GM19372 (cell line): ENCODE results near the gene PLCL2.
A peak's percentile ranks its signal among the peaks of the same experiment; 100 is the strongest.

Experiments used
- ATAC-seq: cut with Tn5 transposase; IDR thresholded peaks from one replicate; pipeline ENCODE4 v1.9.1; 2021; ENCODE audit warnings: mild to moderate bottlenecking, low read depth, moderate library complexity; ENCODE audit not compliant: unreplicated experiment

The PLCL2 gene

DNA sequence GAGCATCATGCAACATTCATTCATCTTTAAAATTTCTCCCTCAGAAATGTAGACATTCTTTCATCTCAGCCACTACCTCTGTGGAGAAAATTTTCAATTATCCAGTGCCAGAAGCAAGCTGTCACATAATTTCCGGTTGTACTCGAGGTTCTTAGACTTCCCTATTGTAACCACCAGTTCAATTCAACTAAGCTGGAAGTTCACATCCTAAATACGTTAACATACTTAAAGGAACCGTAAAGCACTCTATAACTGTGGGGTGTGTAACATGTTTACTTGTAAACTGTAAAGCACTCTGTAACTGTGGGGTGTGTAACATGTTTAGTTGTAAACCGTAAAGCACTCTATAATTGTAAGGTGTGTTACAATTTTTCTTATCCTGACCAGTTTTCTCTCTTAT, 150.3 kb downstream of the PLCL2 start:
- ATAC-seq = no peak

DNA sequence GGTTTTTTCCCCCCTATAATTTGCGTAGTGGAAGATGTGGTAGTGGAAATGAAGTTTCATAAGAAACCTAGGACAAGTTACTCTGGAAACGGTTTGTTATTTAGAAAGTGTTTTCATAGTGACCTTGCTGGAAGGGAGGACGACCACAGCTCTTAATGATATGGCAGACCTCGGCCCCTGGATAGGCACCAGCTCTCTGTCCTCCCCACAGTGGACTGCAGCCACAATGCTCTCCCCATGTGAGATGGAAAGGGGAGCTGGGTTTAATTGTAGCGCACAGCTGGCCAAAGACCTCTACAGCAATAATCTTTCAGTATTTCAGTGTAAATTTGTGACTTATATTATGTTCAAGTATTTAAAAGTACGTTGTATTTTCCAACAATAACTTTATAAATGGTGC, 151.2 kb downstream of the PLCL2 start:
- no peak for ATAC-seq

DNA sequence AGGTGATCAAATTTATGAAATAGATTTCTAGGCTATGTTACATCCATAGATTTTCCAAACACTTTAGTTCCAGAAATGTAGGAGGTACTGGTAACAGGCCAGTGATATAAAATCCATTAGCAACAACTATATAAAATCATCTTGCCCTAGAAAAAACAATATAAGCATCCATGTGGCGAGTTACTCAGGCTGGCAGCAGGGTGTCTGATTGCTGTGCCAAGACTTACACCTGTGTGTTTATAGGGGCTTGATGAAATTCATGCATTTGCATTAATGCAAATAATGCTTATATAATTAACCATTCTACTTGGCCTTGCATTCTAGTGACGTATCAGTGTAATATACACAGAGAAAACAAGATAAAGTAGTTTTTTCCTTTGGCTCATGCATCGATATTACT, 153.4 kb downstream of the PLCL2 start:
- no peak for ATAC-seq

DNA sequence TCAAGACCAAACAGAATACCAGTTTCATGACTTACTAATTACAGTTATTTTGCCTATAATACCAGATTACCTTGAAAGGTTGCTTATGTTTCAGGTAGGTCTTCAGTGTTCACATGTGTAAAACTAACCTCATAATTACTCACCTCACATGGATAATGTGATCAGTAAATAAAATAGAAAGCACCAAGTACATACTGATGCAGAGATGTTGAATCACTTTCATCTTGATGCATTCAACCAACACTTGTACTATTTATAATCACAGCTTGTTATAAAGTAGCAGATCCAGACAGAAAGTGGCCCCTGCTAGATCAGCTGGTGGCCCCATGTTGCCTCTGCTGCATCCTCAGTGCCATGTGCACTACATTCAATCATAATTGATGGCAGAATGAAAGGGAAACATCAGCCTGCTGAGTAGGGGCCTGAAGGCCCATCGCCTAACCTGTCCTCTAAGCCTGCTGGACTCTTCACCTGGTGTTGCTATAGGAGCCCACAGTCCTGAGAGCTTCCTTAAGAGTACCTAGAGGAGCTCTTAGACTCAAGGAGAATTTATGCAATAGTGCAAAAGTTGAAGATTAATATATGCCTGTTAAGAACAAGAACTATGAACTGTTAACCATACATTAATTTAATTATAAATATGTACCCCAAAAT, 154.3 kb downstream of the PLCL2 start:
- ATAC-seq = no peak

DNA sequence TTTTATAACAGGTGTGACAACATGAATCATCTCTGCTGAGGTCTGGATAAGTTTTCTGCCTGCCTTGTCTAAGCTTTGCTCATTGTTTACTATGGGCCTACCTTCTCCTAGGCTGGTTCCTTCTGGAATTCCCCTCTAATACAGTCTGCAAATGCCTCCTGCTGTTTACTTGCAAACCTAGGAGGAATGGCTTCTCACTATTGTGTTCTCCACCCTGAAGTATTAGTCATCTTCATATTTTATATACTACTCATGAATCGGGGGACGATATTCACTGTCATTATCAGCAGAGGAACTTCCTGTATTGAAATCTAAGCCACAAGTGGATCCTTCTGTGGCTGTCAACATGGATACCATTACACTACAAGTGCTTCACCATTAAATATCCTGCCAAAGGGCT, 154.8 kb downstream of the PLCL2 start:
- no peak for ATAC-seq

DNA sequence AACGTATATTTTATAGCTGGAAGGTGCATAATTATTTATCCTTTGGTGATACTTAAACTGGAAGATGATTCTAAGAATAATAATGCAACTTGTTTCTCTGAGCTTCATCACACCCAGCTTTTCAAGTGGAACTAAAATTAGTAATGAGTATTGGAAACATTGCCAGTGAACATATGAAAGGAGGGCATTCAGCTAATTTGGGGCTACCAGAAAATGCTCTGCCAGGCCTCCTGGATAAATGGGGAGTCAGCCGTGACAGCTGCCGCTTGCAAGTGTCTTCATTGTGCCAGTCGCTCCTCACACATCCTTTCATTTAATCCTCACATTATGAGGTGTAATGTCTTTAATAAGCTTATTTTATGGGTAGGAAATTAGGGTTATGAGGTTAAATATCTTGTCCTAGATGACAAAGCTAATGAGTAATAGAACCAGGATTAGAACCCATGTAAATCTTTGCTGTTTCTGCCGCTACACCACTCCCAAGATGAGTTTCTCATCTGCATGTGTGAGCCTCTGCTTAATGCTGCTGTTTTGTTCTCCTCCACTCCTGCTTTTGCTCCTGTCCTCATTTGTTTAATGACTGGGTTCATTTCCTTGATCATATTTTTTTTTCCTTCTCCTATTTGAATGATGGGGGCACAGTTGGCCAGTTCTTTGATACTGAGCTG, 155.7 kb downstream of the PLCL2 start:
- ATAC-seq = no peak

DNA sequence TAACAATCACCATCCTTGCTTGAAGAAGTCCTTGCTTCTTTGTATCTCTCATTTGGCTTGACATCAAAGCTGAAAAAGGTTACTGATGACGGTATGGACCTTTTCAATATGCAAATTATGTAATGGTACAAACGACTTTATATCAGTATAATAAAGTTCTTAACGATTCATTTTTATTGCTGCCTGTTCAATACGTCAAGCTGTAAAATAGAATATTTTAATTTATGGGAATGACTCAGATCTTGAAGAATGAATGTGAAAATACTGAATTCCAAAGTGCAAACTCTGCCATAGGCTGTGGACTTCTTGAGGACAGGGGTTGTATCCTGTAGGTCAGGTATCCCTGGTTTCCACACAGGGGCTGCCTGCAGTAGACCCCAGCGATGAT, 156.2 kb downstream of the PLCL2 start:
- ATAC-seq = no peak

DNA sequence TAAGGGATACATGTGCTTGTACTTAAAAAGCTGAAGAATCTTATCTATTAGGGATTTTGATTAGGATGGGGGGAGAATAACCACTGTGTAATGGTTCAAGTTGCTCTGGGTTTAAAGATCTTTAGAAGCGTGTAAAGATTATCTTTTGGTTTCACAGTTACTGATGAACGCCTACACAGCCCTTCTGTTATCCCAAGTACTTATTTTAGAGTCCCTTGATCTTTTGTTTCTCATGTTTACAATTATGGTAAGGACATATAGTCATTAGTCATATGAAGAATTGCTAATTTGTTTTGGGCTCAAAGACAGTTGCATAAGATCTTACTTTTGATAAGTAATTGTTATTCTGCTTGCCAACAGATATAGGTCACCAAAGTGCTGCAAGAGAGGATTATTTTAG, 160.1 kb downstream of the PLCL2 start:
- peak; percentile 85 for ATAC-seq

DNA sequence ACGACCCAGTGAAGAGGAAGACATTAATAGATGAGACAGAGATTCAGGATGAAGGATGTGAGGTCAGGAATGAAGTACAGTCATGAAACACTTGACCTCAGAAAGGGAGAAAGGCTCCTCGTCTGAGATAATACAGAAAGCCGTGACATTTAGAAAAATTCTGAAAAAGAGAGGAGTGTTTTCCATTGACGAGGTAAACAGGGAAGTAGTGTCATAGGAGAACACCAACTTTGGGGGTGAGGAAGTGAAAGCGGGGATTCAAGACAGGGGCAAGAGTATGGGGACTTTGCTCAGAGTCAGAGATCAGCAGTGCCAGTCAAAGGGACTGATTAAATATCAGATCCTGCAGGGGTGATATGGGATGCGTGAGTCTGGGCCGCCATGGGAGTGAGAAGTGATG, 160.9 kb downstream of the PLCL2 start:
- ATAC-seq = no peak

DNA sequence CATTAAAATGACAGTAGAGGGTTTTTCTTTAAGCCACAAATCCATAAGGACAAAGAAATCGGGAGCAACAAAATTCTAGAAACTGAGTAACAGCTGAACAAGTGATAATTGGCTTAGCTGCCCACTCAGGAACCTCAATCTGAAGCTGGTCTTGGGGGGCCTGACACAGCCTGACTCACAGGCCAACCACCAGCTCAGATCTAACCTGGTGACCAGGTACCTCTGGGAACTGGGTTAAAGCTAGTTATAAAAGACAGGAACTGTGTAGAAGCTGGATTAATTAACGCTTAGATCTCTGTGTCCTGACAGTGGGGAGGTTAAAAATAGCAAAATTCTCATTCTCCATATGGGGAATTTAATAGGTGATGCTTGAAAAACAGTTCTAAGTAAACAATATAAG, 161.9 kb downstream of the PLCL2 start:
- ATAC-seq = no peak

DNA sequence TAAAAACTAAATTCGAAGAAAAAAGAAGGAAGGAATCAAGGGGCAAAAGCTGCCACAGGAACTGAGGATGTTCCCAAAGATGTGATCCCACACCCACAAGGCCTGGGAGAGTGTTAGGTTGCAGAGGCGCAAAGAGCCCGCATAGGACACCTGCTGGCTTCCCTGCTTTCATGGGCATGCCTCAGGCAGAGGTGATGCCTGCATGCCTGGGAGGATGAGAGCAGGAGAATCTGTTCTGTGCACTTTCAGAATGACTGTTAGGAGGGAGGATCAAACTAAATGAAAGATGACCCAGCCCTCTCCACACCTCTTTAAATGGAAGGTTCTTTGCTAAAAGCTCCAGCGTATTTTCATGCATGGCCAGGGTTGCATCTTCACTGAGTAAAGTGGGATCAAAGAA, 162.4 kb downstream of the PLCL2 start:
- no peak for ATAC-seq

DNA sequence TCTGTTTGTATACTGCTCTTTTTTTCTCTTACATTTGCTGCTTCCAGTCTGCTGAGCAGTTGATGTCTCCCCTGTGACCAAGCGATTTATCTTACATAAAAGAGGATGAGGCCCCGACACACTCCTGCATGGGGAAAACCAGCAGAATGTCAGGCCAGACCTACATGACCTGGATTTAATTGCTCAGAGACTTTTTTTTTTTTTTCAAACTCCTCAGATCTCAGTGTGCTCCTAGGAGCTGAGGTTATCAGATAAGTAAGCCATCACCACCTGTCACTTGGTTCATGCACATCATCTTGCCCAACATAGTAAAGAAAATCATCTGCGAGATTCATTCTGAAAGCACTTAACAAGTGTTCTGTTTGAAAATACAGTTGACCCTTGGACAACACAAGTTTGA, 163.1 kb downstream of the PLCL2 start:
- no peak for ATAC-seq

DNA sequence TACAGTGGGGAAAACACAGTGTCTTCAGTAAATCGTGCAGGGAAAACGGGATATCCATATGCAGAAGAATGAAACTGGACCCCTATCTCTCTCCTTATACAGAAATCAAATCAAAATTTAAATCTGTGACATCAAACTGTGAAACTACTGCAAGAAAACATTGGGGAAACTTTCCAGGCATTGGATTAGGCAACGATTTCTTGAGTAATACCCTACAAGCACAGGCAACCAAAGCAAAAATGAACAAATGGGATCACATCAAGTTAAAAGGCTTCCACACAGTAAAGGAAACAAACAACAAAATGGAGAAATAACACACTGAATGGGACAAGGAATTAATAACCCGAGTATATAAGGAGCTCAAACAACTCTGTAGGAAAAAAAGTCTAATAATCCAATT, 165.3 kb downstream of the PLCL2 start:
- ATAC-seq = no peak

DNA sequence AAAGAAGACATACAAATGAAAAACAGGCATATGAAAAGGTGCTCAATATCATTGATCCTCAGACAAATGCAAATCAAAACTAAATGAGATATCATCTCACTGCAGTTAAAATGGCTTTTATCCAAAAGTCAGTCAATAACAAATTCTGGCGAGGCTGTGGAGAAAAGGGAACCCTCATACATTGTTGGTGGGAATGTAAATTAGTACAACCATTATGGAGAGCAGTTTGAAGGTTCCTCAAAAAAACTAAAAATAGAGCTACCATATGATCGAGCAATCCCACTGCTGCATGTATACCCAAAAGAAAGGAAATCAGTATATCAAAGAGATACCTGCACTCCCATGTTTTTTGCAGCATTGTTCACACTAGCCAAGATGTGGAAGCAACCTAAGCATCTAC, 165.8 kb downstream of the PLCL2 start:
- no peak for ATAC-seq

DNA sequence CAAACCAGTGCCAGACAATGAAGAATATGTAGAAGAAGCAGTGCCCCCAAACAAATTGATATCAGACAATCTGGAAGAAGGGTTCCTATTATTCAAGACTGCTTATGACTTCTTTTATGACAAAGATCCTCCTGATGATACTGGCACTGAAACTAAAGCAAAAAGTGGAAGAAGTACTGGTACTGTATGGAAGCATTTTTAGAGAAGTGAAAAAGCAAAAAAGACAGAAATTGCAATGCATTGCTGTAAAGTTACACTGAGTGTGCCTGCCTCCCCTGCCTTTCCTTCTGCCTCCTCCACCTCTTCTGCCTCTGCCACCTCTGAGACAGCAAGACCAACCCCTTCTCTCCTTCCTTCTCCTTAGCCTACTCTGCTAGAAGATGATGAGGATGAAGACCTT, 167.6 kb downstream of the PLCL2 start:
- peak; percentile 45 for ATAC-seq

DNA sequence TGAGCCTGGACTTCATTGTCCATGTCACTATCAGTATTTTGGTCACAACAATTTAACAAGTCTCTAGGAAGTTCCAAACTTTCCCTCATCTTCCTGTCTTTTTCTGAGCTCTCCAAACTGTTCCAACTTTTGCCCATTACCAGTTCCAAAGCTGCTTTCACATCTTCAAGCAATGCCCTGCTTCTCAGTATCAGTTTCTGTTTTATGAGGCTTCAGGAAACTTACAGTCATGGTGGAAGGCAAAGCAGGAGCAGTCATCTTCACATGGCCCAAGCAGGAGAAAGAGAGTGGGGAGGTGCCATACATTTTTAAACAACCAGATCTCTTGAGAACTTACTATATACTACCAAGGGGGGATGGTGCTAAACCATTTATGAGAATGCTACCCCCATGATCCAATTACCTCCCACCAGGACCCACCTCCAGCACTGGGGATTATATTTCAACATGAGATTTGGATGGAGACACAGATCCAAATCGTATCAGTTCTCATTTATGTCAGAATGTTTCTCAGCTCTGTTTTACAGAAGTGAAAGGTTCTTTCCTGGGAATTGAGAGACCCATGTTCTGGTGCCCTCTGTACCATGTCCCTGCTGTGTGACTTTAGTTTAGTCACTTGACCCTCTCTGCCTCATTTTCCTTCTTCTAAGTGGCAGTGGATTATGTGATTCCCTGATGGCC, 169.7 kb downstream of the PLCL2 start:
- no peak for ATAC-seq

DNA sequence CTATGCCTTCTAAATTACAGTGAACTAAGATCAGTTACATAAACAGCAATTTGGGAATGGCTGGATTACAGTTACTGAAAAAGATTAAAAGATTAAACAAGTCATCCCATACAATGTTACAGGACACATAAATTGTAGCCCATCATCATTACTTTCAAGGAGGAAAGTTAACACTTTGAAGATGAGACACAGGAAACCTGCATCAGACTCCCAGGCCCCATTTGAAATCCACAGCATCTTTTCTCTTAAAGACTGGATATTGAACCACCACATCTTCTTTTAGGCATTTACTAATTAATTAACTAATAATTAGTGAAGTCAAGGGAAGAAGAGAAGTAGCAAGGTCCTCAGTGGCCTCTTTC, 170.2 kb downstream of the PLCL2 start:
- ATAC-seq = no peak

DNA sequence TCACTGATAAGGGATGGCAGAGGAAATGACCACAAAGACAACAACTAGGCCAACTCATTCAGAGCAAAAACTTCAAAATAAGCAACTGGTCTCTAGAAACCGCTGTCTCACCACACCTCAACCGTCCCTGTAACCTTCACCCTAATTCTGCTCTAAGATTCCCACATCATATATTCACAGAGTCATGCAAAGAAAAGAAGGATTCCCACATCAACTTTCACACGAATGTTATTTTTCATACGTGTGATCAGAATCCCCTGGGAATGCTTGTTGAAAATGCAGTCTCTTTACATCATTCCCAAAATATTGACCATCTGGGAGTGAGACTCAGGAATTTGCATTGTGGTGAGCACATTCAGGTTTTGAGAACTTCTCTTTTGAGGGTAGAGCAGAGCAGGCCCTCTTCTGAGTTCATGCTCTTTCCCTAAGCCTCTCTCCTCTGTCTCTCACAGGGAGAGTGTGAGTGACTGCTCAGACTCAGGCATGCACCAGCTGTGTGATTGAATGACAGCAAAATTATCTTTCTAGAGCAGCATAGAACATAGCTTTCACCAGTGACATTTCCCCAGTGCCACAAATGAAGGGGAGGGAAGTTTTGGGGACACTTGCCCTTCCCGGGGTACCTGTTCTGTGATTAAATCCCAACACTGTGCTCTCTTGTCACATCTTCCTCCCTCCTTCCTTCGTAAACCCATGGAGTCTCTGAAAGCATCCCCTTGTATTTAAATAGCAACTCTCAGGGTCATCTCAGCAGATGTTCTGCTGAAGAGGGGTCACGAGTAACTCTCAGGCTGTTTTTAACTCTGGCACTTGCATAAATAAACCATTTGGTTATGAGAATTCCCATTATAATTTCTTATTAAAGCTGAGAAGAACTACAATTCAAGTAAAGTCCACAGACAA, 170.9 kb downstream of the PLCL2 start:
- peak; percentile 75 for ATAC-seq

DNA sequence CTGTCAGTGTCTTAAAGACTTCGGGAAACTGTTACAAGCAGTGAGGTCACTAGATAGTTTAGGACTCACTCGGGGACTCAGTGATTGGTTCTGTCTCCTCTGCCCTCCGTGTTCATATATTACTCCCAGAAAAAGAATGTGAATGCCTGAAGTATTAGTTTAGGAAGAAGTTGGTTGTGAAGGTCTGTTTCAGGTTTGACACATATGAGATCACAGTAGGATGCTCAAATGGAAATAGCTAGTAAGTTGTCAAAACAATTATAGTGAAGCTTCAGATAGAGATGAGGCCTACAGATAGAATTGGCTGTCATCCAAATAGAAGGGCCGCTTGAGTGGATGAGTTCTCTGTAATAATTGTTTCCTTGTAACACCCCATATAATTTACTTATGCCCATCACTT, 172.6 kb downstream of the PLCL2 start:
- ATAC-seq = no peak

DNA sequence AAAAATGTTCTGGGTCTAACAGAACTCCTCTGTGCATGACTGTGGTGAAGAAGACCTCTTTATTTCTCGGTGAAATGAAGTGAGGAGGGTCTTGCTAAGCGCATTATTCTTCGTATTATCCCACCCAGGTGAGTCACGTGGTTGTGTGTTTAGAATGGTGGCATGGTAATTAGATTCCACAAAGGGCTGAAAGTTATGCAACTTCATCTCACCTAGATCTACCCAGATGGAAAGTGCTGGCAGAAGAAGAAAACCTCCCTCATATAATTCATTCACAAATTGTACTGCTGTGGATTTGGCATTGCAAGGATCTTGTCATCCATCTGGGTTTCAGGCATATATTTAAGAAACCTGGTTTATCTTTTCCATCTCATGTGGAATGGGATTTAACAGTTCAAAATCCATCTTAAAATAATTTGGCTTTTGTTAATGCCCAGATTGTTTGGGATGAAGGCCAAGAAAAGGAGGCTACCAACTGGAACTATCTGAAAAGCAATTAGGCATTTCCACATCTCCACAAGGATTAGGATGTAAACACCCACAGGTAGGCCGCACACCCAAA, 175.3 kb downstream of the PLCL2 start:
- no peak for ATAC-seq

DNA sequence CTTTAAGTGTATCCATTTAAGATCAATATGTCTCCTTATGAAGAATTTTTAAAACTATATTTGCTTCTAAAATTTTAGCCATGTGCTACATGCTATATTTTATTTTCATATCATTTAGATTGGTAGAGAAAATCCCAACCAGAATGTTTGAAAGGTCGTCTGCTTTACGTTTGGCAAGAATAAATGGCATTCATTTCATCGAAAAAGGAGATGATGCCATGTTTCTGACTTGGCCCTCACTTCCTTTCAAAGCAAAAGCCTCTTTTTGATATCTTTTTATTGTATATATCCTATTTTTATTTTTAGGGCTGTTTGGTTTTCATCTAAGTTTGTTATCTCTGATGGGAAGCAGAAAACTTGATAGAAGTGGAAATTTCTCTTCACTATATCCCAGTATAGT, 176.2 kb downstream of the PLCL2 start:
- ATAC-seq = no peak
